ENCODE measurements around the gene TMEM156.
"Not testable (repeated sequence)": the region's sequence is repeated elsewhere in the genome, so short reads cannot be mapped to it uniquely, and the experiment has no call there.

Gene TMEM156

GRCh38 chr4:39043058-39043860 lies 11.1 kb upstream of the TMEM156 start:
- no peak for DNase-seq

GRCh38 chr4:39042366-39042765 lies 10.2 kb upstream of the TMEM156 start:
- no peak for DNase-seq

- DNase-seq: no peak
Observed at GRCh38 chr4:39039108-39039507, 6.9 kb upstream of the TMEM156 start.

GRCh38 chr4:39037941-39038340 lies 5.7 kb upstream of the TMEM156 start:
- no peak for DNase-seq

GRCh38 chr4:39037491-39037825 lies 5.2 kb upstream of the TMEM156 start:
- no peak for DNase-seq

GRCh38 chr4:39036172-39036571 lies 4.0 kb upstream of the TMEM156 start:
- no peak for DNase-seq

- not testable (repeated sequence) for DNase-seq
Observed at GRCh38 chr4:39031590-39032020, 604 bp downstream of the TMEM156 start.

- no peak for DNase-seq
Observed at GRCh38 chr4:39030725-39031124, 1.5 kb downstream of the TMEM156 start.

- no peak for DNase-seq
Observed at GRCh38 chr4:39029752-39030694, 2.2 kb downstream of the TMEM156 start.

- DNase-seq: no peak
Observed at GRCh38 chr4:39026096-39026495, 6.1 kb downstream of the TMEM156 start.

- DNase-seq: no peak
Observed at GRCh38 chr4:39025552-39026085, 6.6 kb downstream of the TMEM156 start.

GRCh38 chr4:39024311-39024865 lies 7.8 kb downstream of the TMEM156 start:
- DNase-seq: no peak

GRCh38 chr4:39023059-39023458 lies 9.2 kb downstream of the TMEM156 start:
- DNase-seq: no peak

- no peak for DNase-seq
Observed at GRCh38 chr4:39022241-39022640, 10.0 kb downstream of the TMEM156 start.

GRCh38 chr4:39021631-39022030 lies 10.6 kb downstream of the TMEM156 start:
- no peak for DNase-seq

- no peak for DNase-seq
Observed at GRCh38 chr4:39020130-39020529, 12.1 kb downstream of the TMEM156 start.

- DNase-seq: no peak
Observed at GRCh38 chr4:39014028-39014427, 18.2 kb downstream of the TMEM156 start.

GRCh38 chr4:39004758-39005157 lies 27.5 kb downstream of the TMEM156 start:
- DNase-seq: no peak

GRCh38 chr4:39002058-39002457 lies 30.2 kb downstream of the TMEM156 start:
- not testable (repeated sequence) for DNase-seq

- DNase-seq: no peak
Observed at GRCh38 chr4:38995660-38996005, 36.6 kb downstream of the TMEM156 start.

GRCh38 chr4:38994135-38994534 lies 38.1 kb downstream of the TMEM156 start:
- no peak for DNase-seq

- DNase-seq: no peak
Observed at GRCh38 chr4:38993683-38994082, 38.5 kb downstream of the TMEM156 start.

- DNase-seq: no peak
Observed at GRCh38 chr4:38990241-38990640, 42.0 kb downstream of the TMEM156 start.

GRCh38 chr4:38989487-38989886 lies 42.7 kb downstream of the TMEM156 start:
- no peak for DNase-seq
